ENCODE measurements around the gene B3GLCT. TPM values are rescaled to one million over a fixed set of nuclear protein-coding genes. Genes with fewer than 3 reads are reported as not detected.

B3GLCT gene
- total and polyA plus RNA-seq, 8 donors, result 1.5 to 3.4 (median 2.0) TPM

DNA sequence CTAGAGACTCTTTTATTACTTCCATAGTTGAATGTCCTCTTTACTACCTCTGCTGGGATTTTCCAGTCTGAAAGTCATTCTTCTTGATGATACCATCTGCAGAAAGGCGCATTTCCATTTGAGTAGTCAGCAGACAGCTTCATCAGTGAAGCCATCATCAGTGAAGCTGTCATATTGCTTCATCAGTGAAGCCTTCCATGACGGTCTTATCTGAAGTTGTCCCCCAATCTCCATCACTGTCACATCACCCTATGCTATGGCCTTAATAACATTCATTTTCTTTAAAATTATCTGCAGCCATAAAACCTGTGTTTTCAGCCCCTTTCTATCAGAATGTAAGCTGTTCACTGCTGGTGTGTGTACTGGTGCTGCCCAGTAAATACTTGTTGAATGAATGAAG lies 151.6 kb downstream of the B3GLCT start:
- TF ChIP-seq CTCF (IDR thresholded peaks at IDR 0.05), result no peak
- Histone ChIP-seq H3K9me3 (no peaks in the 10 kb centered on the region), H3K4me1 (no peaks in the 10 kb centered on the region), H3K27me3 (no peaks in the 10 kb centered on the region), H3K4me3 (no peak overlapping the region), H3K27ac (no peak overlapping the region), H3K36me3 (no peaks in the 10 kb centered on the region)
- ATAC-seq (no peak), FAIRE-seq (no peak), DNase-seq (no peak)
- intact Hi-C loops (cut with DNase I), result no loop called here
- 42 to 54% methylated on average over 2 of the region's 2 CpGs for WGBS, 2 donors

DNA sequence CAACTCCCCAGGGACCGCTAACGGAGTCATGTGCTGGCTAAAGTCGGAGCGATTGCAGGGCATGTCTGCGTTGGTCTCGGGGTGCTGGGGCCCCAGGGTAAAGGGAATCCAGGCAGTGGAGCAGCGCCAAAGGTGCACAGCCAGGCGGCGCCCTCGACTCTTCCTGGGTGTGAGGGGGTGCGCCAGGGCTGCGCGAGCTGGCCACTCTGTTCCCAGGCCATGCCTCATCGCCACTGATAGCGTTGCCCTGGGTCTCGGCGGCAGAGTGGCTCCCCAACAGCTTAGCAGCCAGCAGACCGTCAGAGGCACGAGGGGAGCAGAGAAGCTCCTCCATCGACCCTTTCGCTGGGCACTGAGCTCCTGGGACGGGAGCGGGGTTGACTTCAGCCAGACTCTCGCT lies 152.7 kb downstream of the B3GLCT start:
- DNase-seq (no peak), ATAC-seq (no peak), FAIRE-seq (no peak)
- Histone ChIP-seq H3K36me3 (no peaks in the 10 kb centered on the region), H3K9me3 (no peaks in the 10 kb centered on the region), H3K4me3 (no peak overlapping the region), H3K4me1 (no peaks in the 10 kb centered on the region), H3K27me3 (no peaks in the 10 kb centered on the region), H3K27ac (no peak overlapping the region)
- intact Hi-C loops (cut with DNase I), result no loop called here
- TF ChIP-seq CTCF (IDR thresholded peaks at IDR 0.05), result no peak
- WGBS, 2 donors, result 11 to 18% methylated on average over 24 of the region's 24 CpGs

- intact Hi-C loops (cut with DNase I), result no loop called here
- H3K36me3 ChIP-seq, result no peaks in the 10 kb centered on the region
Measured at GRCh38 chr13:31355001-31355400, 155.2 kb downstream of the B3GLCT start.

DNA sequence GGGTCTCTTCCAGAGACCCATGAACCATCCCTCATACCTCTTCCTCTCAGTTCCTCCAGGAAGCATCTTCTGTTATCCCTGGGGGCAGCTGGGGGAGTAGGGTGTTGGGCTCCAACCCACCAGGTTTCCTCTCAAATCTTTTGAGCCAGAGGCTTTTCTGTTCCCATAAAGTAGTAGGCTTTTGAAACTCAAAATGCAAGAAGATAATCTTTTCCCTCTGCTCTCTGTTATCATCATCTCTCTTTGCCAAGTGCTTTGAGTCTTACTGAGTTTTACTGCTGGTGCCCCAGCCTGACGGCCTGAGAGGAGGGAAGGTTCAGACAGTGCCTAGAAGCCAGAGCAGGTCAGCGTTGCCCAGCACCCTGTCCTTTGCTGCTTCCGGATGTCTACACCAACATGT lies 157.2 kb downstream of the B3GLCT start:
- FAIRE-seq, result no peak
- intact Hi-C loops (cut with DNase I), result no loop called here

More at GRCh38 chr13:31355001-31355400, 155.2 kb downstream of the B3GLCT start:
- 75 to 78% methylated on average over 1 of the region's 1 CpG for WGBS, 2 donors
- FAIRE-seq (no peak), DNase-seq (no peak), ATAC-seq (no peak)
- Histone ChIP-seq H3K4me3 (no peak overlapping the region), H3K27ac (no peak overlapping the region), H3K4me1 (no peaks in the 10 kb centered on the region), H3K9me3 (no peaks in the 10 kb centered on the region), H3K27me3 (no peaks in the 10 kb centered on the region)
- no peak for TF ChIP-seq CTCF (IDR thresholded peaks at IDR 0.05)

GRCh38 chr13:31357581-31357980 lies 157.8 kb downstream of the B3GLCT start:
- 26 to 27% methylated on average over 2 of the region's 2 CpGs for WGBS, 2 donors
- Histone ChIP-seq H3K27ac (no peak overlapping the region), H3K4me3 (no peak overlapping the region), H3K36me3 (no peaks in the 10 kb centered on the region), H3K27me3 (no peaks in the 10 kb centered on the region), H3K9me3 (no peaks in the 10 kb centered on the region), H3K4me1 (no peaks in the 10 kb centered on the region)
- TF ChIP-seq CTCF (IDR thresholded peaks at IDR 0.05), result no peak
- FAIRE-seq (no peak), ATAC-seq (no peak), DNase-seq (no peak)
- intact Hi-C loops (cut with DNase I), result no loop called here

More for the DNA sequence above, 157.2 kb downstream of the B3GLCT start:
- Histone ChIP-seq H3K27me3 (no peaks in the 10 kb centered on the region), H3K36me3 (no peaks in the 10 kb centered on the region), H3K27ac (no peak overlapping the region), H3K4me3 (no peak overlapping the region), H3K4me1 (no peaks in the 10 kb centered on the region), H3K9me3 (no peaks in the 10 kb centered on the region)
- DNase-seq (no peak), ATAC-seq (no peak)
- 54 to 67% methylated on average over 3 of the region's 3 CpGs for WGBS, 2 donors
- TF ChIP-seq CTCF (IDR thresholded peaks at IDR 0.05), result no peak

All from pancreas (tissue), 10 donors.